SIG-M5 (cell line): ENCODE results near the gene SLC2A8.

Source experiments
- DNase-seq: peaks from one replicate; lab custom pipeline; 2025; lab: John Stamatoyannopoulos, UW

SLC2A8 gene, protein sequence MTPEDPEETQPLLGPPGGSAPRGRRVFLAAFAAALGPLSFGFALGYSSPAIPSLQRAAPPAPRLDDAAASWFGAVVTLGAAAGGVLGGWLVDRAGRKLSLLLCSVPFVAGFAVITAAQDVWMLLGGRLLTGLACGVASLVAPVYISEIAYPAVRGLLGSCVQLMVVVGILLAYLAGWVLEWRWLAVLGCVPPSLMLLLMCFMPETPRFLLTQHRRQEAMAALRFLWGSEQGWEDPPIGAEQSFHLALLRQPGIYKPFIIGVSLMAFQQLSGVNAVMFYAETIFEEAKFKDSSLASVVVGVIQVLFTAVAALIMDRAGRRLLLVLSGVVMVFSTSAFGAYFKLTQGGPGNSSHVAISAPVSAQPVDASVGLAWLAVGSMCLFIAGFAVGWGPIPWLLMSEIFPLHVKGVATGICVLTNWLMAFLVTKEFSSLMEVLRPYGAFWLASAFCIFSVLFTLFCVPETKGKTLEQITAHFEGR

DNA sequence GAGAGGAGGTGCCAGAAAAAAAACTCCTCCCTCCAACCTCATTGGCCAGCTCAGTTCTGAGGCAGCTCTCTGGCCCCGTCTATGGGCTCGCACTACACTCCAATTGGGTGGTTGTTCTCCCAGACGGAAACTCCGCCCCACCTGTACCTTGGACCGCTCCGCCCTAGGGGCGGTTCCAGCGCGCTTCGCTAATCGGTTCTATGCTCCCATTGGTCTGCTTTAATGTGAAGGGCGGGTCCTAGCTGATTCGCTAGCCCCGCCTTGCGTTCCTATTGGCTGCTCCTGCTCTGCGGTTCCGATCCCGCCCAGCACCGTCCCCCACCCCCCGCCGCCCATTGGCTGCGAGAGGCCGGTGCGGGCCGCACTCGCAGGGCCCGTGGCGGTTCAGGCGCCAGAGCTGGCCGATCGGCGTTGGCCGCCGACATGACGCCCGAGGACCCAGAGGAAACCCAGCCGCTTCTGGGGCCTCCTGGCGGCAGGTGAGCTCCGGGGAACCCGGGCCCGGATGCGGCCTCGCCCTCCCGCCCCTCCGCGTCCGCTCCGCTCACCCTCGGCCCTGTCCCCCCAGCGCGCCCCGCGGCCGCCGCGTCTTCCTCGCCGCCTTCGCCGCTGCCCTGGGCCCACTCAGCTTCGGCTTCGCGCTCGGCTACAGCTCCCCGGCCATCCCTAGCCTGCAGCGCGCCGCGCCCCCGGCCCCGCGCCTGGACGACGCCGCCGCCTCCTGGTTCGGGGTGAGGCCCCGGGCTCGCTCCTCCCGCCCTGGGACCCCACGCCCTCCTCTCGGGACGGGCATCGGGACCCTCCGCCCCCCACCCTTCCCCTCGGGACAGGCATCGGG lies at the start of gene SLC2A8:
Gene SLC2A8 (plus strand): TSS at position 362 of the 838 bp plus-strand sequence. CDS start 62 bp downstream, at position 424.
- peak; percentile 89 for DNase-seq

DNA sequence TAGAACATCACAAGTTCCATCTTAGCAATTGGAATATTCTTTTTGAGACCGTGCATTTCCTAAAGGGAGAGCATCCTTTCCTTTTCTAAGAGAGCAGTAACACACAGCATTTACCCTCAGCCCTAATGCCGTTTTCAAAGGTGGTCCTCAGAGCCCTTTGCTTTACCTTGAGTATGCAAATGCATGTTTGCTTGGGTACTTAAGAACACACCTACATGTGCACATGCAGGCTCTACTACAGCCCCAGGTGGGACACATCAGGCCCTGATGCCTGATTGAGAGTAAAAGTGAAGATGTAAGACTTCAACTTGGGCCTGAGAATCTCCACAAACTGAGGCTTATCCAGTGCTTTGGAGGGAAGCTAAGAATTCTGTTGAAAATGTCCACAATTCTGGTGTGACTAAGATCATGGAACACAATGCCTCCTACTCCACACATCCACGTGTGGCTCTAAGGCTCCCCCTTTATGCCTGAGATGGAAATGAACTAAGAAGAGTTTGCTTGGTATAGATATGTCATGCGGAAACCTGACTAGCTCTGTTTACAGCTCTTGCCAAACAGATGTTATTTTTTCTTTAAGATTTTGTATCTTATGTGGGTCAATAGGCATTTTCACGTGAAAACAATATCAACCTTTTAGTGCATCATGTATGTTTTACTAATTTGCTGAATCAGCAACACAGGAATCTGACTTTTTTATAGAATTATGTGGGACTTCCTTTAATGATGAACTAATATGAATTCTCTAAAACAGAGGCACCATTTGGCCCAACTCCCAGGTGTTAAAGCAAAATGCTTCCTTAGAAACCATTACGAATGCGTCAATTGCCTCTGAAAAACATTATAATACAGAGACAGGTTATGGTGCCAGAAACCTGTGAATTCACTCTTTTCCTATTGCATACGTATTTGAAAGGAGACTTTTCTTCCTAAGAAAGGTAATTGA lies 48.9 kb upstream of the SLC2A8 start:
- no peak for DNase-seq

DNA sequence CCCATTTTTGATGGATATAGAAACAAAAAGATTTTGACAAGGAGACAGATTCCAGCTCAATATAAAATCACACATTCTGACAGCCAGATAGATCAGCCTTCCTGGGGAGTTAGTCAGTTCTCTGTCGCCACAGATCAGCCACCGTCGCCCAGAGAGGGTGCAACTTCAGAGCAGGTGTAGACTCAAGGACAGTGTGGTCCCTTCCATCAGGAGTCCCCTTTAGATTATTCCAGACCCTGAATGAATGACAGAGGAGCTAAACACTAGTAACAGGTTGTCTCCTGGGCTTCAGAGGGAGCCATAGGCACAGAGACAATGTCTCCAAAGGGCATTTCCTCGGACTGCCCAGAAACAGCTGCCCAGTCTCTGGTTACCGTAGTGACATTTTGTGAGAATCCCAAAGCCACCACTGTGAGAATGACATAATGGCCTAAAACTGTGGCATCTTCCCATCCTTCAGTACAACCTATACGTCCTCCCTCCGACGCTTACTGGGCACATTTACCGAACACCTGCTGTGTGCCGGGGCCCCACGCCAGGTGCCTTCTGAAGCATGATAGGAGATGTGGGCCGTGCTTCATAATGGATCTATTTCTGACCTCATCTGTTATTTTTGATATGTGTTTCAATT lies 47.4 kb upstream of the SLC2A8 start:
- DNase-seq: no peak

DNA sequence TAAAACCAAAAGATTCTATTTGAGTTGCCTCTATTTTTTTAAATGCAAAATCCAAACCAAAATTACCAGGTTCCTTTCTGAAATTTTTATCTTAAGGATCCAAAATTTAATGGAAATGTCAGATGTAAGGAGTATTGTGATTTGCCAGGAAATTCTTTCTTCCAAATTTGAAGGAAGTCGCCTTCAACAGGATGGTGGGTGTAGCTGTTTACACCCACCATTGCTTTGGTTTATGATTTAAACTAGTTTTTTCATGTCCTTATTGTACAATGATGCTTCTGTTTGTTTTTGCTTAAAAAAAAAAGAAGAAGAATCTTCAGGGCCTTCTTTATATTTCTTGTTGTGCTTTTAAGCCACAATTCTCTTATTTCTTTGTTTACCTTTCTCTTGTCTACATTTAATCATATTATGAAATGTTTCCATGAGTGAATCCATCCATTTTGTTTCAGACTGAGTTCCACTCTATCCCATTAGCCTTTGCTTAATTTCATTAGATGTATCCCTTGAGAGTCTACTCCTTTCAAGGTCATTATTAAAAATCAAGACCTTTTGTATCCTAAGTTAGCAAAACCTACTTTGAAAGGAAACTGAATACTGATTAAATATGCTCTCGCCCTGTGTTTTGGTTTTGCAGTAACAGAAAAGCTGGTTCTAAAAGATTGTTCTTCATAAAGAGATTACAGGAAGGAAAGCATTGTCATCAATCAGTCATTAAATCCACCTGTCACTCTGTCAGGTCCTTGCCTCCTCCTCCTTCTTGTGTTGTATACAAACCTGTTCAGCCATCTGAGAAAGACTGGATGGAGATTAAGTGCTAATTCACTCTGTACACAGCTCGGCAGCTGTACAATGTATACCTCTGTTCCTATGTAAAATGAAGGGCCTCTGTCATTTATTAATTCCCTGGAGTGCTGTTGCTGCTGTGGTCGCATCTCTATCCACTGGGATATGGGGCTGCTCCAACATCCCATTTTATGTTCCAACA lies 45.5 kb upstream of the SLC2A8 start:
- no peak for DNase-seq

DNA sequence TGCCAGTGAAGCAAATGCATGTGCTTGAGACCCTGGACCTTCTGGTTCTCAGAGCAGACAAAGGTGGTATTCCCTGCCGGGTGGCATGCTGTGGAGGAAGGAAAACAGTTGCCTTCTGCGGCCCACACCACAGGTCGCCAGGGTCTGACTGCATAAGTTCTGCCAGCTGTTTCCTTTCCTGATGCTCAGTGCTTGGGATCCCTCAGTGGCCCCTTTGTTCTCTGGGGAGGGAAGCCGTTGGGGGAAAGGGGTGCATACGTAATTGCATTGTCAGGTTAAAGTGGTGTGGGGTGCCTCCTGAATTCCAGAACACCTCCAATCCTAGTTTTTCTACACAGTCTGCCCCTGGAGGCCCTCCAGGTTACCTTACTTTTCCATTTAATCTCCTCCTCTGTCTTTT lies 43.1 kb upstream of the SLC2A8 start:
- DNase-seq: no peak

DNA sequence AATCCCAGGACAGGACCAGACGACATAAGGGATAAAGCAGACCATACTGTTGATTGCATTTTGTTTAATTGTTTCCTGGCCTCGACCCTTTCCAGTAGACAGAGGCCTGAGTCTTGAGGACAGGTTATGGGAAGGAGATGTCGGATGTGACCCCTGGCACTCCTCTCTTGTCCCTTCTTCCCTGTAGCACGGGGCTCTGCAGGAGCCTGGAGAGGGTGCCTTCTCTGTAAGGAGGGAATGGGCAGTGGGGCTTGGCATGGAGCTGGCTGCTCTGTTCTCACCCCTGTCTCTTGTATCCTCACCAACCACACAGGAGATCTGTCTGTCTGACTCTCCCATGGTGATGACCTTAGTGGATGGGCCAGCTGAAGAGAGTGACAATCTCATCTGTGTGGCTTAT lies 40.1 kb upstream of the SLC2A8 start:
- DNase-seq: no peak

DNA sequence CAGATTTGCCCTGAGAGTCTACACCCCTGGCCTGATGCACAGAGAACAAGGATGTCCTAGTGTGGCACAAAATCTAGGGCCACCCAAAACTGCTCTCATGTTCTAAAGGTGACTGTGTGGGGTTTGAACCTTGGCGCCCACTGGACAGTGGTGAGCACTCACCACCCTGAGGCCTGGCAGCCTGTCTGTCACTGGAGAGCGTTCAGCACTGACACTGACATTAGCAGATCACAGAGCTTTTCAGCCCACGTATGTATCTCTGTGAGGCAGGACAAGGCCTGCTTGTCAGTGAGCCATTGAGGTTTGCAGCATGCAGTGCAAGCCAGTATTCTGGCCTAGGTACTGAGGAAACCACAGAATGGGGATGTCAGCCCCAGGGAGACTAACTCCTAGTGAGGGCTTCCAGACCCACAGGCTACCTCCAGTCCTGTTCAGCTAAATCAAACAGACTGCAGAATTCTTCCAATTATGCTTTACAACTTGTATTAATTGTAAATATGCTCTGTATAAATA lies 38.9 kb upstream of the SLC2A8 start:
- no peak for DNase-seq

DNA sequence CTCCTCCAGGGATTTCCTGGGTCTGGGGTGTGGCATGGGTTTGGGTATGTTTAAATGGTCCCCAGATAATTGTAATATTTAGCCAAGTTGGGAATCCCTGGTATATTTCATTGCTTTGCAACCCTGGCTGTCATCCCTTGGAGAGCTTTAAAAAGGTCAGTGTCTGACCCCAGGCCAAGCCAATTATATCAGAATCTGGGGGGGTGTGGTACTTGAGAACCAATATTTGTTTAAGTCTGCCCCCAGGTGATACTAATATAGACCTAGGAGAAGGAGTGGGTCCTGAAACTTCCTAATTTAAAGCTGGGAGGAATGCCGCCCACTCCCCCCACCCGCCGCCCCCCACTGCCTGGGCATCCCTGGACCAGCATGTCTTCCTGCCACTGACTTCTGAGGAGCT lies 38.2 kb upstream of the SLC2A8 start:
- no peak for DNase-seq

DNA sequence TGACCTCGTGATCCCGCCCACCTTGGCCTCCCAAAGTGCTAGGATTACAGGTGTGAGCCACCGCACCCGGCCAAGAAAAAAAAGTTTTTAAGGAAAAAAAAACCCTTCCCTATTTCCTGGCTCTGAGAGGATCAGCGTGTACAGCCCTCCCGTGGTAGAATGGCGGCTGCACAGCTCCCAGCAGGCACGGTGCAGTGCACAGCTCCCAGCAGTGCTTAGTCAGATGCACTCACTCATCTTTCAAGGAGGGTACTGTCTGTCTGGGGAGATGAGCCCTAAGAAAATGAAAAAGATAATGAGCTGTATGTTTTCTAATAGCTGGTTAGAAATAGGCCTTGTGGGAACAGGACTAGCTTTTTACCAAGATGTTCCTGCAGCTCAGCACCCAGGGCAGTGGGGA lies 36.7 kb upstream of the SLC2A8 start:
- DNase-seq: no peak

DNA sequence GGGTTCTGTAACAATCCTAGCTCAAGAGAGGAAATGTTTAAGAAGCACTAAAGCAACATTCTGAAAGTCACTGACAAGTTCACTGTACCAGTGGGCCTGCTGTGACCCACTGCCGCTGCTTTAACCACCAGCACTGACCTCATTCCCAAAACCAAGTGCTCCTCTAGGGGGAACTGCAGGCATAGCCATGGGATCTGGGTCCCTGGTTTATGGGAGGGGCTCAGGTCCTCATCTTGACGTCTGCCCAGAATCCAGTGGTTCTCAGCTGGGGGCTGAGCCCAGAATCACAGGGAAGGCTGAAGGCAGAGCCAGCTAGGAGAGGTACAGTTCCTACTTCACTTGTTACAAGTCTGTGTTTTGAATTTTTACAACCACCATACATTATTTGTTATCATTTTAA lies 36.1 kb upstream of the SLC2A8 start:
- no peak for DNase-seq

DNA sequence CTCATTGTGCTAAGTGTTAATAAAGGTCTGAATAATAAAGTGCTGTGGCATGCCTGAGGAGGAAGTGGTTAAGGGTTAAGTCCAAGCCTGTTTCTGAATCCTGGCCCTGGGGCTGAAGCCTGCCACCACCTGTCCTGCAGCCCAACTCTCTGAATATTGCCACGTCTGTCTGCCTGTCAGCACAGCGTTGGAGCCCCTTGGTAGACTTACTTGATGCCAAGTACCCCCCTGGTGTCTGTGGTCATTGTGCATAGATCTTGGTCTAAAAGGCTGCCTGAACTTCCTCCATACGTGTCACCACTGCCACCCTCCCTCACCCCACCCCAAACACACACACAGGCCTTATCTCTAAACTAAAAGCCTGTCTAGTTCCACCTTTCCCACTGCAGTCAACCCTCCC lies 35.4 kb upstream of the SLC2A8 start:
- DNase-seq: no peak

DNA sequence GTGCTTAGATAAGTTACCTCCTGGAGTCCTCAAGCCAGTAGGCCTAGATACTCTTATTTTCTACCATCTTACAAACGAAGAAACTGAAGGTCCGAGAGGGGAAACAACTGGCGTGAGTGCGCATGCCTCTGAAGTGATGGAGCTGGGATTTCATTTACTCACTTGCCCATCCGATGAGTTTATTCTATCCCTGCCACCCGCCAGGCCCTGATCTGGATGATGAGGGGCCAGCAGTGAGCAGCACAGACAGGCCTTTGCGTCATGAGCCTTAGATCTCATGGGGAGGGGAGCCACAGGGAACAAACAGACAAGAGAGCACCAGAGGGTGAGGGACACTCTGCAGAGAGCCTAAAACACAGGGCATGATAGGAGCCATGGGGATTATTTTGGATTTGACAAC lies 34.1 kb upstream of the SLC2A8 start:
- DNase-seq: no peak

DNA sequence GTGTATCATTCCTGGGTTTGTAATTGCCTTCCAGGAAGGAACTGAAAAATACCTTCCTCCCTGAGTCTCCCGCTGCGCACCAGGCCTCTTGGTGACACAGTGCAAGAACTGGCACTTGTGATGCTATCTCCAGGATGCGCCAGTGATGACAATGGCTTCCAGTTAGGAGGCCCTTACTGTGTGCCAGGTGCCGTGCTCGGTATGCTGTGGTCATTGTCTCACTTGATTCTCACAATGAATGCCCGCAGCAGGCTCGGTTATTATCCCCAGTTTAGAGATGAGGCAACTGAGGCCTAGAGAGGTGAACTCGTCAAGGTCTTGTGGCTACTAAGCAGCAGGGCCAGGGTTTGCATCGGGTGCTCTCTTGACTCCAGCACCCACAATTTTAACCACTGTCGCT lies 31.5 kb upstream of the SLC2A8 start:
- no peak for DNase-seq

DNA sequence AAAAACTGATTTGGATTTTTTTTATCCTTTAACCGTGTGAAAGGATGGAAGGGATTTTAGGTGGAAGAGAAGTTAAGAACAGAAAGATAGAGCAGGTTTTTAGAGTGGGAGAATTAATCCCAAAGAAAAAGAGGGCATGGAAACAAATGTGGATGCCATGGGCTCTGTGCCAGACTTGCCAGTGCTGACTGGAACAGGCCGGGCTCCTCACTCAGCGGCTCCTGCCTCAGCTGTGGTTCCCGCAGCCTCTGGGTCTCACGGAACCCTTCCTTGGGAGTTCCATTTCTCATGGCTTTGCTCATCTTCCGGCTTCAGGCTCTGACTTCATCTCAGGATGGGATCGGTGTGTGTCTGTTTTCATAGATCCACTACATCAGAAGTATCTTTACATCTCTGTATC lies 30.4 kb upstream of the SLC2A8 start:
- no peak for DNase-seq

DNA sequence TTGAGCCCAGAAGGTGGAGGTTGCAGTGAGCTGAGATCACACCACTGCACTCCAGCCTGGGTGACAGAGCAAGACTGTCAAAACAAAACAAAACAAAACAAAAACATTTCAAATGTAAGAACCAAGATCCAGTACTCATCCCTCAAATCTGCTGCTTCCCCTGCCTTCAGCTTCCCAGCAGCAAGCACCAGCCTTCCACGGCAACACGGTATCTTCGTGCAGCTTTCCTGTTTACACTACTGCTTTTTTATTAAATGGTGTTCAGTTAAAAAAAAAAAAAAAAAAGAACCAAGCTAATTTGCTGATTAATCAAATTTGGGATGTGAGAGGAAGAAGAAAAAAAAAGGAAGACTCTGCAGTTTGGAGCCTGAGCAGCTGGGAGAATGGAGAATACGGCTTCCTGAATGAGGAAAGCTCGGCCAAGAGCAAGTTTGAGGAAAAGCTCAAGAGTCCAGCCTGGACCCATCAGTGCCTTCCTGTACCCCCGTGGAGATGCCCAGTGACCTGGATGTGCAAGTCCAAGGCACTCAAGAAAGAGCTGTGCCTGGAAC lies 28.0 kb upstream of the SLC2A8 start:
- no peak for DNase-seq

DNA sequence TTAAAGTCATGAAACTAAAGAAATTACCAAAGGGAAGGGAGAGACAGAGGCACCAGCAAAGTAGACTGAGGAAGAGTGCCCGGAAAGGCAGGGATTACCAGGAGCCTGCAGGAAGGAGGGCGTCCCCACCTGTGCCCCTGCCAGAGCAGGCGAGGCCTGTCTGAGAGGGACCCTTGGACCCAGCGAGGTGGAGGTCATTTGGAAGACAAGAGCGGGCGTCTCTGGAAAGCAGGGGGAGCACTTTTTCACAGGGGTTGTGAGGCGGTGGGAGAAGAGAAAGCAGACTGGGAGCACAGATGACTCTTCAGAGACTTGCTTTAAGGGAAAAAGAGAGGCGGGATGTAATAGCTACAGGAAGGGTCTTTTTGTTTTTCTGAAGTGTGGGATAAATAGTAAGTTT lies 27.5 kb upstream of the SLC2A8 start:
- DNase-seq: no peak

DNA sequence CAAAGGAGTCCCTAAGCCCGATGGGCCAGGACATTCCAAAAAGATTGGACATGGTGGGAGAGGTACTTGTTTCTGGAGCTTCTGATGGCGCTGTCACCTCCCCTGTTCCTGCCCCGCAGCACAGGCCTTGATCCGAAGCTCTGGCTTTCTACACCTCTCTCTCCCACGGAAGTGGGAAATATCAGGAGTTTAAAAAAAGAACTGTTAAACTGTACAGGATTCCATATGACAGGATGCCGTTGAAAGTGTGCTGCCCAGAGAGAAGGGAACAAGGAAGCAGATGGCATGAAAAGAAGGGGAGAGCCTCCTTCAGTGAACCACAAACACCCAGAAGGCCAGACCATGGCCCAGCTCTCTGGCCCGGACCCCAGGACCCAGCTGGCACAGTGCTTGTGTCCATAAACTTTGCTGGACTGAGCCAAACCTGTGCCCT lies 26.8 kb upstream of the SLC2A8 start:
- DNase-seq: no peak

DNA sequence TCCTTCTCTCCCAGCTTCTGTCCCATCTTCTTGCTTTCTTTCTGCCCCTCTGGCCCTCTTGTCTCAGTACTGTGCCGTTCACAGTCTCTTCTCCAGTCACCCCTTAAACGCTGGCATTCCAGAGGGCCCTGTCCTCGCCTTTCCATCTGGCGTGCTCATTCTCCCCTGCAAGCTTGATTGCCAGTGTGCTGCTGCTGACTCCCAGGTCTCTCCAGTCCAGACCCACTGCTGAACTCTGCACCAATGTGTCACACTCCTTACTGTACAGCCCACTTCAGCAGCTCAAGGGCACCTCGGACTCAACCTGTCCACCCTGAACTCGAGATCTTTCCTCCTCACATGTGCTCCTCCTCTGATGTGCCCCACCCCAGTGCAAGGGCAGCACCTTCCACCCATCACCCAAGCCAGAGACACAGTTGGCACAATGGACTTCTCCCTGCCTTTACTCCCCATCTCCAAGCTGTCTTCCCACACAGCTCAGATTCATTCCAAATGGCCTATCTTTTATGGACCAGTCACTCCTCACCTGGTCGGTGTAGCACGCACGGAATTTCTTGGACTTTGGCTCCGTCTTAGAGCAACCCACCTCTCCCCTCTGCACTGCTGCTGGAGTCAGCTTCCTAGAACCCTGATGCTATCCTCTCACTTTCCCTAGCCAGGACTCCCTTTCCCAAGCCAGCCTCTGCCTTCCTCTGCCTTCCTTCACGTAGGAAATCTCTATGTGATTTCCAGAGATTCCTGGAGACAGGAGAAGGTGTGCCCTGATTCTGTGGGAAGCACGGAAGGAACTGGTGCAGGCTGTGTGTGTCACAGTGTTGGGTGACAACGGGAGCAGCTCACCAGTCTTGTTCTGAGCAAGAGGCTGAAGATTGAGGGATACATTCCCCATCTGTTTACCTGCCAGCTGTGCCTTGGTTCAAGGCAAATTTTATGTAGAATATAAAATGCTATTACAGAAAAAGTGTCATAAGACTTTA lies 26.0 kb upstream of the SLC2A8 start:
- no peak for DNase-seq

DNA sequence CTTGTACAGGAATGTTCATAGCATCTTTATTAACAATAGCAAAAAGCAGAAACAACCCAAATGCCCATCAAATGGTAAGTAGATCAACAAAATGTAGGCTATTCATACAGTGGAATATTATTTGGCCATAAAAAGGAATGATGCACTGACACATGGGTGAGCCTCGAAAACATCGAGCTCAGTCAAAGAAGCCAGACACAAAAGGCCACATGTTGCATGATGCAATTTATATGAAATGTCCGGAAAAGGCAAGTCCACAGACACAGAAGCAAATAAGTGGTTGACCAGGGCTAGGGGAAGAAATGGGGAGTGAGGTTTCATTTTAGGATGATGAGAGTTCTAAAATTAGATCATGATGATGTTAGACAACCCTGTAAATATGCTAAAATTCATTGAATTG lies 16.5 kb upstream of the SLC2A8 start:
- no peak for DNase-seq
